HG03060 (cell line): ENCODE data around the gene NADK.

Source experiments
- ATAC-seq: cut with Tn5 transposase; IDR thresholded peaks from one replicate; pipeline ENCODE4 v1.9.1; 2021; ENCODE audit warnings: low read depth, moderate number of reproducible peaks; ENCODE audit not compliant: unreplicated experiment

The NADK gene

GRCh38 chr1:1777950-1778662, at the start of gene NADK:
TSS of gene NADK (minus strand) at chr1:1778470. CDS start at chr1:1765406, 13,064 bp downstream.
- ATAC-seq, result no peak

GRCh38 chr1:1827089-1827848, 49.0 kb upstream of the NADK start:
- ATAC-seq, result no peak

GRCh38 chr1:1826356-1827088, 48.3 kb upstream of the NADK start:
- no peak for ATAC-seq

- ATAC-seq, result no peak
Measured at GRCh38 chr1:1825217-1825616, 46.9 kb upstream of the NADK start.

GRCh38 chr1:1819762-1820161, 41.5 kb upstream of the NADK start:
- ATAC-seq, result no peak

GRCh38 chr1:1817221-1817620, 39.0 kb upstream of the NADK start:
- no peak for ATAC-seq

- no peak for ATAC-seq
Measured at GRCh38 chr1:1815606-1816281, 37.5 kb upstream of the NADK start.

- ATAC-seq, result no peak
Measured at GRCh38 chr1:1809489-1809888, 31.2 kb upstream of the NADK start.

- ATAC-seq, result no peak
Measured at GRCh38 chr1:1808206-1808605, 29.9 kb upstream of the NADK start.

- no peak for ATAC-seq
Measured at GRCh38 chr1:1806890-1807289, 28.6 kb upstream of the NADK start.

- no peak for ATAC-seq
Measured at GRCh38 chr1:1804301-1804700, 26.0 kb upstream of the NADK start.

GRCh38 chr1:1802871-1803270, 24.6 kb upstream of the NADK start:
- no peak for ATAC-seq

GRCh38 chr1:1799716-1800115, 21.4 kb upstream of the NADK start:
- ATAC-seq, result peak; percentile 53

- no peak for ATAC-seq
Measured at GRCh38 chr1:1797731-1798341, 19.6 kb upstream of the NADK start.

GRCh38 chr1:1796466-1796865, 18.2 kb upstream of the NADK start:
- ATAC-seq, result no peak

- ATAC-seq, result no peak
Measured at GRCh38 chr1:1794999-1795398, 16.7 kb upstream of the NADK start.

- no peak for ATAC-seq
Measured at GRCh38 chr1:1793481-1794244, 15.4 kb upstream of the NADK start.

- no peak for ATAC-seq
Measured at GRCh38 chr1:1788646-1789431, 10.6 kb upstream of the NADK start.

GRCh38 chr1:1788136-1788535, 9.9 kb upstream of the NADK start:
- no peak for ATAC-seq
